NCI-H1930 (cell line): Measurements from ENCODE around the gene SLCO2B1.

Source experiments
- DNase-seq, 2 experiments: peaks; one replicate each; lab custom pipeline; 2025; lab: John Stamatoyannopoulos, UW

SLCO2B1 gene

DNA sequence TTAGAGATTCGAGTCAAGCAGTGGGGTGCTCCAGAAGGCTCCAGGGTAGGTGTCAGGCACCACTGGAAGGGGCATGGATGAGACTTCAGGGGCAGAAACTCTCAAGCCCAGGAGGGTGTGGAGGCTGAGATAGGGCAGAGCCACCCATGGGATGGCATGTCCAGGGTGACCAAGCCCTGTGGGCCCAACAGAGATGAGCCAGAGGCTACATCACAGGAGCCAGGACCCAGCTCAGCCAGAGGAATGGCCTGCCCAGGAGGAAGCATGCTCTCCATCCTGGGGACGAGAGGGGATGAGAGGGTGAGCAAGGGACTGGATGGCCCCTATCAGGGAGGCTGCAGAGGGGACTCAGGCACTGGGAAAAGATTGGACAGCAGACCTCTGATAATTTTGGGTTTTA, 42.8 kb downstream of the SLCO2B1 start:
- DNase-seq = no peak

DNA sequence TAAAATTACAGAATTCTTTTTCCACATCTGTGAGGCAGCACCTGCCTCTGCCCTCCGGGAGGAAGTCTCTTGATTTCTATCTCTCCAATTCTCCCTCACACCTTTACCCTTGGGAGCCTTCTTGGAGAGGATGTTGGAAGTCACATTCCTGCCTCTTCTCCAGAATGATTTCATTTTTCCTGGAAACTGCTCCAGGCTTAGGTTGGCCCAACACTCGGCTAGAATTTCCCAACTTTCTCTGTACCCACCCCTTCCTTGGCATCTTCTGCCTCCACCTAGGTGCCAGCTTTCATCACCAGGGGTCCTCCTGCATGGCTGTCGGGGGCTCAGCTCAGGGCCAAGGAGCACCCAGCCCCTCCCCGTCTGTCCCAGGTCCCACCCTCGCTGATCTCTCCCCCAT, 43.2 kb downstream of the SLCO2B1 start:
- no peak for DNase-seq

DNA sequence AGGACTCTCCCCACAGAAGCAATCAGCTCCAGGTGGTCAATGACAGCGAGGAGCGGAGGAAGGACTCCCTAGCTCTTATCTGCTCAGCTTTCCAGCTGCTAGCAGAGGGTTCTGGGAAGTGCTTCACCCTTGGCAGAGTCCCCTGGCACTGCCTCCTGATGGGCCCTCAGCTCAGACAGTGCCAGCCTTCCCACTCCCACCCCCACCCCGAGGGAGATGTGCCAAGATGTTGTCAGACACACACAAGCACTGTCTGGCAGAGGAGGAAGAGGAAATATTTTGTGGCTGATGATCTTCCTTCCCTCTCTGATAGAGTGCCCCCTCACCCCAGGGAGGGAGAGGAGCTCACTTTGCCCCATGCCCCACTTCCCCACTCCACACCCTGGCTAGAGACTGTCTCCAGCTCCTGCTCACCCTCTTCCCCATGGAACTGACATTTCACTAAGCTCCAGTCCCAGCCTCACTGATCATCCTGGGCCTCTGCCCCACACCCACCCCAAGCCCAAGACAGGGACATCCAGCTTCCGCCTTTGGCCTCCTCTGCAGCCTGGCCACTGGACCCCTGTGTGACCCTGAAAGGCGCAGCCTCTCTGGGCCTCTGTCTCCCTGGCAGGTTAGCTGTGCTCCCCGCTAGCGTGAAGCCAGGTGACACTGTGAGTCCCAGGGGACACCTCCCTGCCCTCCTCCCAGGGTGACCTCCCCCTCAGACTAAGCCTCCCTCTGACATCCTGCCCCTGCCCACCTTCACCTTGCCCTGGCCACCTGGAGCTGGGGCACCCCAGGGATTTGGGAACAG, 44.5 kb downstream of the SLCO2B1 start:
- no peak for DNase-seq

DNA sequence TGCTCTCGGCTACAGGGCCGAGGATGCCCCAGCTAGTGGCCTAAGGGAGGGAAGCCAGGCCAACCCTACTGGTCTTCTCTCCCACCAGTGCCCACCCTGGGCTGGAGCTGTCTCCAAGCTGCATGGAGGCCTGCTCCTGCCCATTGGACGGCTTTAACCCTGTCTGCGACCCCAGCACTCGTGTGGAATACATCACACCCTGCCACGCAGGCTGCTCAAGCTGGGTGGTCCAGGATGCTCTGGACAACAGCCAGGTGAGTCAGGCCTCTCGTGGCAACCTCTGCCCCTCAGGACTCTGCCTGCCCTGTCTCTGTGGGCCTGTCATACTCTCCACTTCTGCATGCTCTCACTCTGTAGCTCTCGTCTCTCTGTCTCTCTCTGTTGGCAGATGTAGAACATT, 45.5 kb downstream of the SLCO2B1 start:
- DNase-seq = no peak

DNA sequence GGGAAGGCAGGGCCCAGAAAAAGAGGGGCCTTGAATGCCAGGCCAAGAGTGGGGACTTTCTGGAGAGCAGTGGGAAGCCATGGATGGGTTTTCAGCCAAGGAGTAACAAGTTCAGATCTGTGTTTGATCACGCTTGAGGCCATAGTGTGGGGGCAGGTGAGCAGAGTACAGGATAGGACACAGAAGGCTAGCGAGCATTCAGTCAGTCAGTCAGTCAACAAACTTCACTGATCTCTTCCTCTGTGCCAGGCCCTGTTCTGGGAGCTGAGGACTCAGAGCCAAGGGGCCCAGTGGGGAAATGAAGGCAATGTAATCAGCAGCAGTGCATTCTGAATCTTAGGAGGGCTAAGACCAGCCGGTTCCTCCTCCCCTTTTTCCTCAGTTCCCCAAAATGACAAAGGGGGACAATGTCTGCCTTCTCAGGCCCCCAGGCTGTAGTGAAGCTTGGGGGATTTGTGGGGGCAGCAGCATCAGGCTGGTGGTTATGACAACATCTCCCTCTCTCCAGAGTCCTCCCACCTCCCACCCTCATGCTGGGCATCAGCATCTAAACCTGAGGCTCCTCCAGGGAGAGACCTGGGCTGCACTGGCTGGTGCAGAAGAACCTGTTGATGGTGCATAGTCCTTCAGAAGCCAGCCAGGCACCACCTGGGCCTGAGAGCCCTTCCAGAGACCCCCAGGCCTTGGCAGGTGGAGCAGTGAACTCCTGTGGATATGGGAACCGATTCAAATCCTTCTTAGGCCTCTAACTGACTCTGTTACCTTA, 46.8 kb downstream of the SLCO2B1 start:
- DNase-seq = no peak

DNA sequence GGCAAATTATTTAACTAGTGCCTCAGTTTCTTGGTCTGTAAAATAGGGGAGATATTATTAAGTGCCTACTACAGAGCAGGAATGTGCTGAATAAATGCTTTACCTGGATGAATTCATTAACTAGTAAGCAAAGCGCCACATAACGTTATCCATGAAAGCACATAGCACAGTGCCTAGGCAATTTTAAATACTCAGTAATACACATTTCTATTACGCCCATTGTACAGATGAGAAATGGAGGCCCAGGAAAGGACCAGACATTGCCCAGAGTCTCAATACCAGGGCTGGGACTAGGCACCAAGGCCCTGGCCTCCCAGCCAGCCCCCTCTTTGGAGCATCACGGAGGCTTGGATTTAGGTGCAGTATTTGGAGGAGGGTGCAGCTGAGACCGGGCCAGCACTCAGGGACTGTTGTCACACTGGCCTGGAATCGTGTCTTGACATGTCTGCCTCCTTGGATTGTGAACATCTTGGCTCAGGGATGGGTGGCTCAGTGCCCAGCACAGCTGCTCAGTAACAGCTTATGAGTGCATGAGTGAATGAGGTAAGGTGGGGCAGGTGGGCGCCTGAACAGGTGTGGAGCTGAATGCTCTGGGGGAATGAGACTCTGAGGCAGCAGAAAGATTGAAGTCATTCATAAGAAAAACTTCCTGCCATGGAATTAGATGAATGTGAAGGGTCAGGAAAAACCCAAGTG, 47.5 kb downstream of the SLCO2B1 start:
- no peak for DNase-seq

DNA sequence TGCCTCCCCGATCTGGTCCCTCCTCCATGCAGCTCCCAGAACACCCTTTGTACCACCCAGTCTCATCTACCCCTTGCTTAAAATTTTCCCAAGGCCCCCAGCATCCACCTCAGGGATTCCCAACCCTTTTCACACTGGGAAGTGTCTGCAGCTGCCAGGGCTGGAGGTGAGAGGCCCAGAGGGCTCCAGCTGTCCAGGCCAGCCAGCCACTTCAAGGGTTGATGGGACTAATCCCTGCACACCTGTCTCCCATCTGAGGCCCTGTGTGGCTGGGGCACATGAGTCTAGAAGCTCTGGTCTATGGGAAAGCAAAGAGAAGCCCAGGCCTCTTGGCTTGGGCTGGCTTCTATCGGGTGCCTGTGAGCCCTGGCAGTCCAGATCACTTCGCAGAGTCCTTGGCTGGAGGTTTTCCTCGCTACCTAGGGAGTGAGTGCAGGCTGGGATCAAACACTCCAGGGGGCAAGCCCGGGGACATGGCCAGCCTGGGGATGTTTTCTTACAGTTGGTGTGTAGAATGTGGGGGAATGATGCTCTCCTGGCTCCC, 48.6 kb downstream of the SLCO2B1 start:
- no peak for DNase-seq

DNA sequence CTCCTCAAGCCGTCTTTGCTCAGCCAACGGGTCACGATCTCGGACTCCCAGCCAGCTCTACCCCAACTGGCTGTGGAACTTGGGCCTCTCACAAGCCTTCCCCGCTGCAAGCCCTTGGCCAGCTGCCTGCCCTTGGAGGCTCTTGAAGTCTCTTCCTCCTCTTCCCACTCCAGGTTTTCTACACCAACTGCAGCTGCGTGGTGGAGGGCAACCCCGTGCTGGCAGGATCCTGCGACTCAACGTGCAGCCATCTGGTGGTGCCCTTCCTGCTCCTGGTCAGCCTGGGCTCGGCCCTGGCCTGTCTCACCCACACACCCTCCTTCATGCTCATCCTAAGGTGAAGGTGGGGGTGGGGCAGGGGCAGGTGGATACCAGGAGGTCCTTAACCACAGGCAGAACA, 49.1 kb downstream of the SLCO2B1 start:
- no peak for DNase-seq

DNA sequence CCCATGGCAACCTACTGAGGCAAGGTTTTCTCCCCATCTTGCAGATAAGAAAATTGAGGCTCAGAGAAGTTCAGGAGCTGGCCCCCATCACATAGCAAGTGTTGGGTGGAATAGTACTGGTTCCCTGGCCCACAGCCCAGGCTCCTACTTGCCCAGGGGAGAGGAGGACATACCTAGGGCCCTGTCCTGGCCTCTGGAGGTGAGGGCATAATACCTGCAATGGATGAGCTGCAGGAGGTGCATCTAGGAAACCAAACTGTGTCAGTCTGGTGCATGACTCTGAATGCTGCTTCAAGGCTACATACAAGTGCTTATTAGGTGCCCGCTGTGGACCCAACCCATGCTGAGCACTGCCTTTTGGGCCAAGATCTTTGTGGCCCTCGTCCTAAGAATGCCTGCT, 49.6 kb downstream of the SLCO2B1 start:
- DNase-seq = no peak

DNA sequence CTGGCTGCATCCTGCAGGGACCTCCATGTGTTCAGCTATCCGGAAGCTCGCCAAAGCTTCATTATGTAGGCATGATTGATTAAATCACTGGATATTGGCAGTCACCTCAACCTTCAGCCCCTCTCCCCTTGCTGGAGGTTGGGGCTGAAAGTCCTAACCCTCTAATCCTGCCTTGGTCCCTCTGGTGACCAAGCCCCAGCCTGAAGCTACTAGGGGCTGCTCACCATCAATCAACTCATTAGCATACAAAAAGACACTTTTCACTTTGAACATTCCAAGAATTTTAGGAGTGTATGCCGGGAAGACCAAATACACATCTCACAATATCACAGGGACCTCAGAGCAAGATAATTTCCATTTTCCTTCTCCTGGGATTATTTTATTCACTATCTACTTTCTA, 50.9 kb downstream of the SLCO2B1 start:
- no peak for DNase-seq

DNA sequence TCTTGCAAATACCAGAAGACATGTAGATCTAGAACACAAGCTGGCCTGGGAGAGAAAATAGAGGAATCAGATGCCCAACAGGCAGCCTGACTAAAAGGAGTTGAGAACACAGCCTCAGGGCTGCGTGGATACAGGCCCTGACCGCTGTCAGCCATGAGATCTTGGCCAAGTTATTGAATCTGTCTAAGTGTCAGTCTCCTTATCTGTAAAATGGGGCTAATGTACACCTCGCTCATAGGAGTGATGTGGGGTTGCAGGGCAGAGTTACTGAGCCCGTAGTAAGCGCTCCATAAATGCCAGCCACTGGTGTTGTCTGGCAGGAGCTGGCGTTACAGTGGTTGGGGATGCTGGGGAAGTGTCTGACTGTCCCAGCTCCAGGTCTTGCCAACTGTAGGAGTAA, 51.3 kb downstream of the SLCO2B1 start:
- DNase-seq = no peak

DNA sequence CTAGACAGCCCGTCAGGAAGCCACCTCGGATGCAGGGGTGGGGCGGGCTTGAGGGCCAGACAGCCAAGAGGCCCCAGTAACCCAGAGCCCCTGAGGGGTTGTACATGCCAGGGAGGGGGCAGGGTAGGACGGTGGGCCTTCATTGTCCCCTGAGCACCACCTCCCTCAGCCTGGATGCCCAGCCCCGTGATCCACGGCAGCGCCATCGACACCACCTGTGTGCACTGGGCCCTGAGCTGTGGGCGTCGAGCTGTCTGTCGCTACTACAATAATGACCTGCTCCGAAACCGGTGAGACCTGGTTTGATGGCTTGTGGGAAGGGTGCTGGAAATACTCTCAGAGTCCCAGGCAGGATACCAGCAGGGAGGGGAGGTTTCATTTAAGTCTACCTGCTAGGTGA, 52.2 kb downstream of the SLCO2B1 start:
- no peak for DNase-seq

DNA sequence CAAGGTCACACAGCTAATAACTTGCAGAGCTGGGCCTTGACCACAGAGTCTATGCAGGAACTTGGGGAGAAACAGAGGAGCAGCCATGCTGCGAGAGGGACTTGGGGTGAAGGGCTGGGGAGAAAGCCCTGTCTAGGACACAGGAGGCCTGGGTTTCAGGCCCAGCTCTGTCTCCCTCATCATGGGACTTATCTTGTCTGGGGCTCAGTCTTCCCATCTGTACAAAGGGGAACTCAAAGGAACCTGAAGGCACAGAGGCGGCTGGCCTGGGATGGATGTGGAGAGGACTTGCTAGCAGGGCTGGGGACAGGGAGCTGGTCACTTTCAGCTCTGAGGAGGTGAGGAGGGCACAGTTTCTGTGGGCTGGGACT, 52.7 kb downstream of the SLCO2B1 start:
- DNase-seq = no peak

DNA sequence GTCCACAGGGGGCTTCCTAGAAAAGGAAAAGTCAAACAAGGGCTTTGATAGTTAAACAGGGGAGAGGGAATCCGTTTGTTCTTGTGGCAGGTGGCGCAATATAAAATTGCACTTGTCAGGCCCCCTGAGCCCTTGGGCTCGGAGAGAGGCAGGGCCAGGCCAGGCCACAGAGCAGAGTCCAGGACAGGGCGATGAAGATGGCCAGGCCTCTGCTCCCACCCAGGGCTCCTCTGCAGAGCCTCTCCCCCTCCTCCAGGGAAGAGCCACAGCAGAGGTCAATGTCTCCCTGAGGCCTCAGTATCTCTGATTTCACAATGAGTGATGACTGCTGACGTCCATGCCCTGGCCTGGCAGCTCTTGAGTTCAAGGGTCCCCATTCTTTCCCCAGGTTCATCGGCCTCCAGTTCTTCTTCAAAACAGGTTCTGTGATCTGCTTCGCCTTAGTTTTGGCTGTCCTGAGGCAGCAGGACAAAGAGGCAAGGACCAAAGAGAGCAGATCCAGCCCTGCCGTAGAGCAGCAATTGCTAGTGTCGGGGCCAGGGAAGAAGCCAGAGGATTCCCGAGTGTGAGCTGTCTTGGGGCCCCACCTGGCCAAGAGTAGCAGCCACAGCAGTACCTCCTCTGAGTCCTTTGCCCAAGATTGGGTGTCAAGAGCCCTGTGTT, 53.2 kb downstream of the SLCO2B1 start:
- no peak for DNase-seq

DNA sequence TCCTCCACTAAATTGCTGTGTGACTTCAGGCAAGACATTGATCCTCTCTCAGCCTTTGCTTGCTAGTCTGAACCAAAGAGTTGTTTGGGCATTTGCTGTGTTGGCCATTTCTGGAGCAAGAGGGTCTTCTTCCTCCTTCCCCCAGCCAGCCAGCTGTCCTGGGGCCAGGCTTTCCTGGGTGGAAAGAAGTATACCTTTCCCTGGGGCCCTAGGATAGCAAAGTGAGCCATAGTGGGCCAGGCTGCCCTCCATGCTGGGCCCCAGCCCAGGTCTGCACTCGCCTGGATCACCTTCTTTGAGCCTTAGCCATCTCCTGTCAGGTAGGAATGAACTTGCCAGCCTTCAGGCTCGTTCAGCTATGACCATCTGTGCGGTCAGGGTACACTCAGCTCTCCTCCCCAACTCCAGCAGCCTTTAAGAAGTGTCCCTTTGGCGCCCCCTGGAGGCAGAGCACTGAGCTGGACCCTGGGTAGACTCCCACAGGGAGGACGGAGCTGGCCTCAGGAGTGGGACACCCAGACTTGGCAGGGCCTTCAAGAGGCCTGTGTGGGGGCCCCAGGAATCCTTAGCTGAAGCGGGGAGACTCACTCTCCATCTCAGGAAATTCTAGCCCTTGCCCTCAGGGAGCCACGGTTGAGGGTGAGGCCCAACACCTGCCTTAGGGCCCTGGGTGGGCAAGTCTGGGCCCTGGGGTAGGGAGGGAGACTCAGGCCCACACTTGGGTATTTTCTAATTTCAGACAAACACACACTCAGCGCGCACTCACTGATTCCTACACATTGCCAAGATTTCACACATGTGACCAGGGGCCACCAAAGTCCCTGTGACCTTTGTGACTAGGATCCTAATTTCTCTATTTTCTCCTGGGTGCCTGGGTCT, 54.0 kb downstream of the SLCO2B1 start:
- DNase-seq = peak; percentile 36 to 78

DNA sequence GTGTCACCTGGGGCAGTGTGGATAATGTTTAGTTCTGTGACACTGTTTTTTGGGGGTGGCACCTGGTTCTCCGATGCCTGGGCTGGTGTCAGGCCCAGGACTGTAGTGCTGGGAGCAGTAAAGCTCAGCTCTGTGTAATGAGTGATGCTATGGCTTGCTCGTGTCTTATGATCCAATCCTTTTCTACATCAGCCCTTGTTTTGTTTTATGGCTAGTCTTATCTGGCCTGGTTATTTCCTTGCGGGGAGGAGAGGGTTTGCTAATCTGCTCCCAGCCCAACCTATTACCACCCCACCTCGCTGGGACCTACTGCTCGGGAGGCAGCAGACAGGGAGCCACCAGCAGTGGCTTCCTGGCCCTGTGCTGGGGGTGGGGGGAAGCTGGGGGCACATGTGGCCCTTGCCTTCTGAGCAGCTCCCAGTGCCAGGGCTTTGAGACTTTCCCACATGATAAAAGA, 54.7 kb downstream of the SLCO2B1 start:
- DNase-seq = no peak

DNA sequence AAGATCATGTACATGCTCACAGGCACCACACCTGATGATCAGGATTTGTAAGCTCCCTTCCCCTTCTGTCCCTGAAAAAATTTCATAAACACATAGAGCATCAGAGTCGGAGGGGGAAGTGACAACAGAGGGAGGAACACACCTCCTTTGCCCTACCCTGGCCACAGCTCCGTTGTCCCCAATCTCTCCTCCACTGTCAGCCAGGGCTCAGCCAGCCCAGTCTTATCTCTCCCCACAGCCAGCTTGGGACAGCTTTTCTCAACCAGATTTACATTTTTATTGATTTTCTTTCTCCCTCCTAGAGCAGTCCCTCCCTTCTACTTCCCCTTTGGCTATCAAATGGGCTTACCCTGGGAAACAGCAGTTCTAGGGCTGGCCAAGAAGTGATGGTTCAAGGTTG, 57.5 kb downstream of the SLCO2B1 start:
- DNase-seq = no peak

DNA sequence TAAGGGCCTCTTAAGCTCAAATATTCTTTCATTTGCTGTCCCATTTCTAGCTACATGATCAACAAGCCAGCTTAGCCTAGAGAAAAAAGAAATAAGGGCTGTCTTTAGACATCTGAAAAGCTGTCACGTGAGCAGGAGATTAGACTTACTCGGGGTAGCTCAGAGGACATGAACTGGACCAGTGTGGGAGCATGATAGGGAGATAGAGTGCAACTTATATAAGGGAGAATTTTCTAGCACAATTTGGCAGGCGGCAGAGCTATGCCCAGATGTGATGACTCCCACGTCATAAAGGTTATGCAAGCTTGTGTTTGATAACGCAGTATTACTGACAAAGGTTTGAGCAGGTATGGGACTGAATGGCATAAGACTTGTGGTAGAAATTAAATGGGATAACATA, 61.5 kb downstream of the SLCO2B1 start:
- no peak for DNase-seq

DNA sequence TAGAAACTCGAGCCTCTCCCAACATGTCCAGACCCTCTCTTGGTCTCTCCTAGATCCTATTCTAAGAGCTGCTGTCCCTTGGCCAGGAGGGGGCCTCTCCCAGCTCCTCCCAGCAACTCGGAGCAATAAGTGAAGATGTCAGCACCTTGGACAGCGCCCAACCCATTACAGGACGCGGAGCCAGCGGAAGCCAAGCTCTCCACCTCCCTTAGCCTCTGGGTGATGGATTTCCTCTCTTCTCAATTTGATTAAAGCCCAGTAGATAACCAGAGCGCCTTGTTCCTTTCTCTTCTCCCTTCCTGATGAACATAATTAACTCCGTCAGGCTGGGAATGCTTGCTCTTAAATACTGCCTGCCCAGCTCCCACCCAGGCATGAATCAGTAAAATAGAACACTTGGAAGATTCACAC, 63.5 kb downstream of the SLCO2B1 start:
- no peak for DNase-seq

DNA sequence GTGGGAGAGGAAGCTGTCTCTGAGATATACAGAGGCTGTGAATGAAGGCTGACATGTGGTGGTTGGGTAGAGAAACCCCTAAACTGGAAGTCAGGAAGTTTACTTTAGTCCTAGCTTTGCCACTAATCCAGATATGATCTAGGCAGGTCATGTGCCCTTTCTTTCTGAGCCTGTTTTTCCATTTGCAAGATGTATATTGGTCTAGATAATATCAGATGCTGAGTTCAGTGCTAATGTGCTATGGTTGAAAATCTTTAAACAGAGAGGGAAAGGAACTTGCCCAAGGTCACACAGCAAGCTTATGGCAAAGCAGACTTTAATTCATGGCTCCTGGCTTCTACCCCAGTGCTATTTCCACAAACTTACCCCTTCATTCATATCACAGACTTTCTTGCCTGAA, 63.9 kb downstream of the SLCO2B1 start:
- no peak for DNase-seq

DNA sequence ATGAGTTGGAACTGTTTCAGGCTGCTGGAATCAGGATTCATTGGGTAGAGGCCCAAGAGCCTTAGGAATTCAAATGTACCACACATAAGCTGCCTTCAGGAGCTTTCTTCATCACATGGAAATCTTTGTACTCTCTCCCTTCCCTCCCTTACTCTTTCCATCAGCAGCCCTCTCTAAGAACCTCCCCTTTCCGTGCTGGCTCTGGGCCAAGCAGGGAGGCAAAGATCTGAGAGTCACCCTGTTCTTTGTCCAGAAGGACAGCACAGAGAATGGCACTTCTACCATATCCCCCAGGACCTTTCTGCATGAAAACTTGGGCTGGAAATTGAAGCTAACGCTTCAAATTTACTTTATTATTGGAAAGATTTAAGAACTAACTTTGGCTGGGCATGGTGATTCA, 69.0 kb downstream of the SLCO2B1 start:
- DNase-seq = no peak
